Ishikawa (cell line): Measurements from ENCODE around the gene ANKRD34A.

Experiments used
- CEBPB ChIP-seq: IDR thresholded peaks from 2 replicates; pipeline ENCODE4 v1.6.1; 2012
- CREB1 ChIP-seq: IDR thresholded peaks from 2 replicates; pipeline ENCODE4 v1.6.1; 2012; ENCODE audit warnings: low read depth
- EGR1 ChIP-seq: IDR thresholded peaks from 2 replicates; pipeline ENCODE4 v1.6.1; 2012
- EP300 ChIP-seq: IDR thresholded peaks from 2 replicates; pipeline ENCODE4 v1.6.1; 2012; ENCODE audit warnings: borderline replicate concordance
- FOXM1 ChIP-seq: IDR thresholded peaks from 2 replicates; pipeline ENCODE4 v1.6.1; 2012; ENCODE audit warnings: low read depth, borderline replicate concordance
- MAX ChIP-seq: IDR thresholded peaks from 2 replicates; pipeline ENCODE4 v1.6.1; 2012
- NFIC ChIP-seq: IDR thresholded peaks from 2 replicates; pipeline ENCODE4 v1.6.1; 2012
- RAD21 ChIP-seq: IDR thresholded peaks from 2 replicates; pipeline ENCODE4 v1.6.1; 2012; ENCODE audit warnings: low read depth
- REST ChIP-seq: IDR thresholded peaks from 2 replicates; pipeline ENCODE4 v1.6.1; 2012; ENCODE audit warnings: low read depth, mild to moderate bottlenecking
- TAF1 ChIP-seq: IDR thresholded peaks from 2 replicates; pipeline ENCODE4 v1.6.1; 2012; ENCODE audit warnings: low read depth, mild to moderate bottlenecking
- TCF12 ChIP-seq: IDR thresholded peaks from 2 replicates; pipeline ENCODE4 v1.6.1; 2012; ENCODE audit warnings: low read depth
- TEAD4 ChIP-seq: IDR thresholded peaks from 2 replicates; pipeline ENCODE4 v1.6.1; 2012
- USF1 ChIP-seq: IDR thresholded peaks from 2 replicates; pipeline ENCODE4 v1.6.1; 2012
- YY1 ChIP-seq: IDR thresholded peaks from 2 replicates; pipeline ENCODE4 v1.6.1; 2012; ENCODE audit warnings: low read depth
- ZBTB7A ChIP-seq: IDR thresholded peaks from 2 replicates; pipeline ENCODE4 v1.6.1; 2012; ENCODE audit warnings: low read depth

ANKRD34A gene

GRCh38 chr1:145927063-145927886 lies 37.1 kb downstream of the ANKRD34A start, which contains the start of gene RBM8A:
Gene RBM8A, minus strand, starts transcription at chr1:145927484. Its CDS starts 58 bp downstream, at chr1:145927426.
- no peak for TF ChIP-seq NFIC
- no peak for TF ChIP-seq ZBTB7A
- TF ChIP-seq TCF12 = peak; percentile 51
- peak; percentile 81 for TF ChIP-seq CREB1
- TF ChIP-seq YY1 = peak; percentile 95
- peak; percentile 85 for TF ChIP-seq TEAD4
- TF ChIP-seq RAD21 = no peak; the same call in 1 of the 2 replicates
- peak; percentile 65 for TF ChIP-seq TAF1
- TF ChIP-seq EP300 = no peak
- TF ChIP-seq EGR1 = peak; percentile 66; the same call in 1 of the 2 replicates
- no peak; the same call in 1 of the 2 replicates for TF ChIP-seq FOXM1
- TF ChIP-seq MAX = peak; percentile 85

GRCh38 chr1:145926686-145927062 lies 37.7 kb downstream of the ANKRD34A start:
- TF ChIP-seq EGR1 = no peak
- no peak for TF ChIP-seq CEBPB
- TF ChIP-seq EP300 = no peak
- TF ChIP-seq NFIC = no peak
- no peak for TF ChIP-seq ZBTB7A
- no peak; the same call in 1 of the 2 replicates for TF ChIP-seq FOXM1
- TF ChIP-seq TAF1 = no peak
- TF ChIP-seq REST = no peak
- no peak for TF ChIP-seq RAD21
- no peak for TF ChIP-seq TEAD4
- TF ChIP-seq TCF12 = no peak
- no peak for TF ChIP-seq USF1
- no peak for TF ChIP-seq MAX
- no peak for TF ChIP-seq YY1
- no peak for TF ChIP-seq CREB1

- TF ChIP-seq CREB1 (no peak), ZBTB7A (no peak), YY1 (no peak)
Measured at GRCh38 chr1:145922266-145922665, 42.1 kb downstream of the ANKRD34A start.

GRCh38 chr1:145918992-145919939 lies 45.1 kb downstream of the ANKRD34A start:
- TF ChIP-seq MAX = peak; percentile 22; the same call in 1 of the 2 replicates
- TF ChIP-seq NFIC = peak; percentile 37; the same call in 1 of the 2 replicates
- no peak for TF ChIP-seq ZBTB7A
- peak; percentile 41; the same call in 1 of the 2 replicates for TF ChIP-seq YY1

GRCh38 chr1:145918144-145918991 lies 46.0 kb downstream of the ANKRD34A start, which contains the start of gene PEX11B:
Gene PEX11B, minus strand, starts transcription at chr1:145918717. Its CDS starts 29 bp downstream, at chr1:145918688.
- TF ChIP-seq EGR1 (no peak), MAX (peak; percentile 67; the same call in 1 of the 2 replicates), CREB1 (peak; percentile 29; the same call in 1 of the 2 replicates), ZBTB7A (no peak; the same call in 1 of the 2 replicates), REST (no peak), TEAD4 (0 out of 2 replicates have a peak, but pooled peaks have one; percentile 4), CEBPB (no peak), USF1 (no peak), FOXM1 (no peak), TCF12 (peak; percentile 58; the same call in 1 of the 2 replicates), EP300 (no peak), YY1 (peak; percentile 88), TAF1 (peak; percentile 94)
